NCI-H2227 (cell line): ENCODE results near the gene GSTT2B.
"Not testable (repeated sequence)": the region's sequence is repeated elsewhere in the genome, so short reads cannot be mapped to it uniquely, and the experiment has no call there.

ENCODE experiments used
- DNase-seq: peaks from one replicate; lab custom pipeline; 2025; ENCODE audit not compliant: unreplicated experiment; lab: John Stamatoyannopoulos, UW

The GSTT2B gene, protein sequence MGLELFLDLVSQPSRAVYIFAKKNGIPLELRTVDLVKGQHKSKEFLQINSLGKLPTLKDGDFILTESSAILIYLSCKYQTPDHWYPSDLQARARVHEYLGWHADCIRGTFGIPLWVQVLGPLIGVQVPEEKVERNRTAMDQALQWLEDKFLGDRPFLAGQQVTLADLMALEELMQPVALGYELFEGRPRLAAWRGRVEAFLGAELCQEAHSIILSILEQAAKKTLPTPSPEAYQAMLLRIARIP

DNA sequence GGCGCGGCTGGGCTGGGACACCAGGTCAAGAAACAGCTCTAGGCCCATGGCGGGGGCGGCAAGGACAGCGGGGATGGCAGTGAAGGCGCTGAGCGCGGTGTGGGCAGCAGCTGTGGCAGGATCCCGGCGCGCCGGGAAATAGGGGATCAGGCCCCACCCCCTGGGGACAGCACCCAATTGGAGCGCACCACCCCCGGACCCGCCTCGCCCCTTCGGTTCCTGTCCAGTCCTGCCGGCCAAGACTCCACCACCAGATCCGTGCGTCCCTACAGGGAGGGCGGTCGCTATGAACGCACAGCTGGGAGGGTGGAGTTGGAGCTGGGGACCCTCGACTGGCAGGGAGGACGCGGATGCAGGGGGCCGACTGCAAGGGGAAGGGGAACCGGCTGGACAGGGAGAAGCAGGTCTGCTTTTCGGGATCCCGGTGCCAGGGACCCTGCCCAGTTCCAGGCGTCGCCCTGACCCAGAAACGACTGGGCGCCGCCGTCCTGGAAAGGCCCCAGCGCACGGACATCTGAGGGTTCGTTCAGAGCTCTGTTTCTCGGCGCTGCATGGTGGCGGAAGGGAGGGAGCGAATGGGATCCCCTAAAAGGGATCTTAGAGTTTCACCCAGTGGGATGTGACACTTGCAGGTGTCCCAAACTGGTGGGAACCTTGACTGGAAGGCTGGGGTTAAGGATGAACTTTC lies at the start of gene GSTT2B:
Gene GSTT2B, minus strand, starts transcription at position 112 of the 688 bp plus-strand sequence. Its CDS starts 64 bp downstream, at position 48.
- DNase-seq, result not testable (repeated sequence)

DNA sequence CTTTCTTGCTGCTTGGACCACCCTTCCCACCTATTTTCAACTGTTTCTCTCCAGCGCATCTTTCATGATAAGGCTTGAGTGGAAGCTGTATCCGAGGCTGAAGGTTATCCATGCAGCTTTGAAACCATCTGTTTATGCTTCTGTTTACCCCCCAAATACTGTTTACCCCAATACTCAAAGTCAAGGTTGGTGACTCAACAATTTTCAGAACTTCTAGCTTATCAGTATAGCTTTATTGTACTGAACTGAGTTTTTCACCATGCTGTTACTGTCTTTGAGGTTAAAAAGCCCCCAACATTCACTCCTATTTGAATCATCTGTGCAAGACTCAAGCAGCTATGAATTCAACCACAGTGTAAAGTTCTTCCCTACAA lies 49.0 kb upstream of the GSTT2B start:
- no peak for DNase-seq

DNA sequence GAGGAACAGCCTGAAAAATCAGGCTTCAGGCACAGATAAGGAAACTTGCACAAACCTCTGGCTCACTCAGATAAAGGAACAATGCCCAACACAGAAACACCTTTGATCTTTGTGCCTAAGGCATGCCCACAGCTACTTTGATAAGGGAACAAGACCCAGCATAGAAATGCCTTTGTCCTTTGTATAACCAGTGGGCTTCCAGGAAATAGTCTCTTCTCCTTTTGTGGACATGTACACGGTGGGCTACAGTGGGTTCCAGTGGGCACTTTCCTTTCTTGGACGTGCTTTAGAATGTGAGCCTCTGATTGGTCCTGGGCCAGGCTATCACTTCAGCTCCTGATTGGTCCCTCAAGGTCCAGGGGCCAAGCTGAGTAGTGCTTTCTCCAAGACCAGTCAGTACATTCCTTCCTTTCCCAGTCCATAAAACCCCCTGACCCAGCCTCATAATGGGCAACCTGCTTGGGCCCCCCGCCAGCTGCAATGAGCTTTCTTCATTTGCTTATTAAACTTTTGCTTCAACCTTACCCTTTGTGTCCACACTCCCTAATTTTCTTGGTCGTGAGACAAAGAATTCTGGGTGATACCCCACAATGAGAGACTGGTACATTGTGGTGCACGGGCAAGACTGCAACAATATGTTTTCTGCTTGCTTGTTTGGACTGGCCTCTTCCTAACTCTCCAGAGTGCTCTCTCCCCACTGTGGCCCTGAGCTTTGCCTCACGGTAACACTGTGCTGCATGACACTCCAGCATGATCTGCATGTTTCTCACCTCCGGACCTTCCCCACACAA lies 48.4 kb upstream of the GSTT2B start:
- DNase-seq, result no peak

DNA sequence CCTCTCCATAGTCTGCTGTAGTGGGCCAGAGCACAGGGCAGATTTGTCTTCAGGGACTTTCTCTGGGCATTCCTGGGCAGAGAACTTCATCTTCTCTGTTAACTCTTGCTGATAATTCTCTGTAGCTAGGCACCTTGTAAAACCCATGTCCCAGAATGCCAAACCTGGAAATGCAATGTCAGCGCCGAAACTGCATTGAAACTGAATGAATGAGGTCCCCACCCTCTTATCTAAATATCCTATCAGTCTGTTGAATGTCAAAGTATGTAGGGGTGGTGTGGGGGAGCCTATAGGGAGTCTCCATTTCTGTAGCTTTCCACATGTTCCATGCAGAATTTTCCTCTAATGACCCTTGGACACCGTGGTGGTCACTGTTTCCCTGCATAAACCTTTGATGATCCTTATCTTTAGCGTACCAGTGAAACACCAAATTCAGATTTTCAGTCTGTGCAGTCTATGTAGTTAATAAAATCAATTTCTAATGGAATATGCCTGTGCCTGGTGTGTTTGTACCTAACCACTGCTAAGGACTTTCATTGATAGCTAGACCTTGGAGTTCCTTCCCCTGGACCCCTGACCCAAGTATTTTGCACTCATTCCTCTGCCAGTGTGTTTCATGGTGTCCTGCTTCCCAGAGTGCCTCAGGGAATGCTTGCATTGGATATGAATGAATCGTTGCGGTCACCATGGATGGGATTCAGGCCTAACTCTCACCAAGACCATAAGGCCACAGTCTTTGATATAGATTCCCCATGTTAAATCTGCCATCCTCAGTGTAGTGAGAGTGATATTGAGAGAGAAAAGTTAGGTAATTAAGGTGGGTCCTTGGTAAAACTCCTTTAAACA lies 47.6 kb upstream of the GSTT2B start:
- no peak for DNase-seq

DNA sequence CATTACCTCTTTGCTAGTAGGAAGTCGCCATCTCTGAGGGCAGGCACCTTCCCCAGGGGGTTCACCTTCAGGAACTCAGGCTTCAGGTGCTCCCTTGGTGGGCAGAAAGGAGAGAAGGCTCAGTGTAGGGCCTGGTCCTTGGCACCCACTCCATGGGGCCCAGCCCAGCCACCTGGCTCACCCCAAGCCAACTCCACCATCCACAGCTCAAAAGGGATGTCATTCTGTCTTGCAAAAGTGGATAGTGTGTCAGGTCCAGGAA lies 47.0 kb upstream of the GSTT2B start:
- no peak for DNase-seq

DNA sequence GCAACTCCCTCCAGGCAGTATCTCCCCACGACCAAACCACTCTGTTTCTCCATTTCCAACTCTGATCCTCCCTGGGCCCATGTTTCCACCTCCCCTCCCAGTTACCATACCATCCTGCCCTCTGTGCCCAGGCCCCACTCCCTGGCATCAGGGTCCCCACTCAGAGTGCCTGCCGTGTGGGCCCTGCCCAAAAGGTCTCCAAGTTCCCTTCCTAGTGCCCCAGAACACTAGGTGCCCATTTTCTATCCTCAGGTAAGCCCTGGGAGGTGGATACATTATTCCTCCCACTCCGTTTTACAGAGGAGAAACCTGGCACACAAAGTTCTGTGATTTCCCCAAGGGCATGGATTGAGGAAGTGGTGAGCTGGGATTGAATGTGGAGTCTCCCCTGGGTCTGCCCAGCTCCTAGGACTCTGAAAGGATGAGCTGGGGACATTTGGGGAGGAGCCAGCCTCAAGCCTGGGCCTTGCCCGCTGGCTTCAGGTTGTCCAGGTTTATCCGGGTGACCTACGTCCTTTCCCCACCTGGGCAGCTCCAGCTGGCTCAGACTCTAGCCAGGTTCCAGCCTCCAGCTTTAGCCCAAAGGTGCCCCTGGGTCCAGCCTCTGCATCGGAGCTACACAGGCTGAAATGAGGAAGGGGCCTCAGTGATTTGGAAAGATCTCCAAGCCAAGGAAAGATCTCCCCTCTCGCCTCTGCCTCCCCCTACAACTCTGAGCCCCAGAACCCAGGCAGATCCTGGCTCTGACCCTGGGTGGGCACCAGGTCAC lies 46.4 kb upstream of the GSTT2B start:
- no peak for DNase-seq

DNA sequence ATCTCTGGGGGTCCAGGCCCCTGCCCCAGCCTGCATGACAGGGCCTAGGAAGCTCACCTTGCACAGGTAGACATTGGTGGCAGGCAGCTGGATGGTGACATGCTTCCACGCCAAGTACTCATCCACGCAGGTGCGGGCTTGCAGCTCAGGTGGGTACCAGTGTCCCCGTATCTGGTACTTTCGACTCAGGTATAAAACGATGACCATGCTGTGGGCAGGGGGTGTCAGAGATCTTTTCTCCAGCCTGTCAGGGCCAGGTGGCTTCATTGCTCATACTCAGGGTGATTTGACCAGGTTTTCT lies 45.9 kb upstream of the GSTT2B start:
- DNase-seq, result no peak

DNA sequence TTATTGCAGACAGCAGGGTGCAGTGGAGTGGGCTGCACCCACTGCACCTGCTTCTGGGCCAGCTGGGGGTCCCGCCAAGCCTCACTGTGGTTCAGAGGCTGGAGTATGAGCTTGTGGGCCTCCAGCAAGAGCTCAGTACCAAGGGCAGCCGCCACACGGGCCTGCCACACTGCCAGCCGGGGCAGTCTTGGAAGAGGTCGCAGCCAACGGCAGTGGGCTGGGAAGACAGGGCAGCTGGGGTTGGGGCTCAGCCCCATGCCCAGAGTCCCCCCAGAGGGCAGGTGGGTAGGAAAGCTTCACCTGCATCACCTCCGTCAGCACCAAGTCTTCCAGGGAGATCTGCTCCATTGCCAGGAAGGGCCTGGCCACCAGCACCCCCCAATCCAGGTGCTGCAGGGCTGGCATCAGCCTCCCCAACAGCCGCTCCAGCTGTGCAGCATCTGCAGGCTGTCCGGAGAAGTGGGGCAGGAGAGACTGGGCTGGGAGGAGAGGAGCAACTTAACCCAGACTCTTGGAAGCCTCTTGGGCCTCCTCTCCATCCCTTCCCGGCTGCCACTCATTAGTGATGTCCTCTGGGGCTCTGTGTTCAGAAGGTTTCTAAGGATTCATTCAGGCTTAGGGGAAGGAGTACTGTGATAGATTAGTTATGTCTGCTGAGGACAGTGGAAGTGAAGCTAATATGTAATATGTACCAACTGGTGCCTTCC lies 45.4 kb upstream of the GSTT2B start:
- DNase-seq, result no peak

DNA sequence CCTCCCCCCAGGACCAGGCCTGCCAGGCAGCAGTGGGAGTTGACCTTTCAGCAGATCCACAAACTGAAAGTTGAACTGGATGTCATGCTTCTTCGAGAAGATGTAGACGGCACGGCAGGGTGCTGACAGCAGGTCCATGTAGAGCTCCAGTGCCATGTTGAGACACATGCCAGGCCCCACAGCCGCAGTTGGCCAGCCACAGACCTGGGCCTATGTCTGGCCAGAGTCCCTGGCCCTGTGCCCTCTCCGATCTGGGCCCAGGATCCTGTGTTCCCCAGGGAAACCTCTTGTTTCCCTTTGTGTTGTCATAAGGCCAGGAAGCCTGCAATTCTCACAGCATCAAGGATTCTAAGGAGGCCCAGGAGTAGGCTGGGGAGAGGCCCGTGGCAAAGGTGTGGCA lies 44.2 kb upstream of the GSTT2B start, which contains the start of gene GSTT4:
Gene GSTT4, minus strand, starts transcription at position 253 of the 400 bp plus-strand sequence. Its CDS starts 97 bp downstream, at position 156.
- no peak for DNase-seq

DNA sequence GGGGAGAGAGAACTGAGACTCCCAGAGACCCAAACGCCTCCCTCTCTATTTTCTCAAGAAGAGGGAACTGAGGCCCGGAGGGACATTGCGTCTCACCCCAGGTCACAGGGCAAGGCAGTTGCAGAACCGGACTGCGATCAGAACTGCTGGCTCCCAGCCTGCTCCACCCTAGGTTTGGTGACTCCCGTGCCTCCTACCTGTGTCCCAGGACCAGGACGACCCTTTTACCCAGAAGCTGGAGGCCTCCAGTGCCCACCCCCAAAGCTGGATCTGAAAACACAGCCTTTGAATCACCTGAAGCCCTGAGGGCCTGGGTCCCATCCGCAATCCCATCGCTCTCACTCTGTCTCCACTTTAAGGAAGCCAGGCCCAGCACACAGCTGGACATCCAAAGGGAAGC lies 42.9 kb upstream of the GSTT2B start:
- DNase-seq, result no peak

DNA sequence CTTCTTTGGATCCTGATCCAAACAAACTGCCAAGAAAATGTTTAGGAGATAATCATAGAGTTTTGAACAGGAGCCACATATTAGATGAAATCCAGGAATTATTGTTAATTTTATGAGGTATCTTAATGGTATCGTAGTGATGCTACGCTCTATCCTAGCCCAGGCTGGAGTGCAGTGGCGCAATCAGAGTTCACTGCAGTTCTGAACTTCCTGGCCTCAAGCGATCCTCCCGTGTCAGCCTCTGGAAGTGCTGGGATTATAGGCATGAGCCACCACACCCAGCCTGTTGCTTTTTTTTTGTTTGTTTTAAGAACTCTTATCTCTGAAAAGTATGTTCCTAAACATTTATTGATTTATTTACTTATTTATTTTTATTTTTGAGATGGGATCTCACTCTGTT lies 41.9 kb upstream of the GSTT2B start:
- DNase-seq, result no peak

DNA sequence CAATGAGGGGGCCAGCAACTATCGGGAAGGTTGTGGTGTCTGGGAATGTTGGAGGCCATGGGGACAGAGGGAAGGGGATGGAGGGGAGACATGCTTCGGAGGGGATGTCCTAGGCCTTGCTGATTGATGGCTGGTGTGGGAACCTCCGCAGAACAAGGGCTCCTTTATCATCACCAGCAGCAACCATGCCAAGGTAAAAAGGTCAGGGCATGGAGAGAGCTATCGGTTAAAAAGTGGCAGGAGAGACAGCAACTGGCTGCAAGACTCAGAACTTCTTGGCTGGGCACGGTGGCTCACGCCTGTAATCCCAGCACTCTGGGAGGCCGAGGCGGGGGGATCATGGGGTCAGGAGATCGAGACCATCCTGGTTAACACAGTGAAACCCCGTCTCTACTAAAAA lies 41.3 kb upstream of the GSTT2B start:
- DNase-seq, result no peak

DNA sequence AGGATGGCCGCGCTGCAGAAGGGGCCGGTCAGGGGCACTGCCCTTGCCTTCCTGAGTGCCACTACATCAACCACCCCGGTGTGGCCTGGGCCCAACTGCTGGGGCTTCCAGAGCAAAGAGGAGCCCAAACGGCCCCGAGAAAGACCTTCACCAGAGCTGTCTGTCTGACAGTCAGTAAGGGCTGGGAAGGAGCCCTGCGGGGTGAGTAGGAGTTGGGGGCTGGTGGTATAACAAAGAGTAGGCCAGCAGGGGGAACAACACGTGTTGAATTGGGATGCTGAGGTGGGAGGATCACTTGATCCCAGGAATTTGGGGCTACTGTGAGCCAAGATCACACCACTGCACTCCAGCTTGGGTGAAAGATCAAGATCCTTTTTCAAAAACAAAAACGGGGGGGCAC lies 40.3 kb upstream of the GSTT2B start:
- no peak for DNase-seq

DNA sequence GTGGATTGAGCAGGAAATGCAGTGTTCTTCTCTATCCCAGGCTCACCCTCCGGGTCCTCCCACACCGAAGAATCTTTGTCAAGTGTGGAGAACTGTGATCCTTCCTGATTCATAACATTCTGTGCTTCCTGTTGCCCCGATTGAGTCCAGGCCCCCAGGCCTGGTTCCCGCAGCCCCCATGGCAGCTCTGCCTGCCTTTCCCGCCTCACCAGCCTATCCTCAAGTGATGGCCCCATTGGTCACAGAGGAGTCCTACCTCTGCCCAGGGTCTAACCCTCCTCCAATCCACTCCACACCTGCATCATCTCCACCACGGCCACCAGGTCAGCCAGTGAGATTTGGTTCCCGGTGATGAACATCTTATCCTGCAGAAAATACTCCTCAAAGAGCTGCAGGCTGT lies 38.8 kb upstream of the GSTT2B start:
- DNase-seq, result not testable (repeated sequence)

DNA sequence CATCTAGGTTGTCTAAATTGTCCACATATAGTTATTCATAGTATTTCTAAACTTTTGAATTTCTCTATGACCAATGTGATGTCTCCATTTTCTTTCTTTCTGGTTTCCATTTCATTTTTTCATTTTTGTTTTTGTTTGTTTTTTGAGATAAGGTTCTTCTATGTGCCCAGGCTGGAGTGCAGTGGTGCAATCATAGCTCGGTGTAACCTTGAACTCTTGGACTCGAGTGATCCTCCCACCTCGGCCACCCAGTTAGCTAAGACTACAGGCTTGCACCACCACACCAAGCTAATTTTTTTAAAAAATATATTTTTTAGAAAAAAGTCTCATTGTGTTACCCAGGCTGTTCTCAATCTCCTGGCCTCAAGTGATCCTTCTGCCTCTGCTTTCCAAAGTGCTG lies 36.1 kb upstream of the GSTT2B start:
- no peak for DNase-seq

DNA sequence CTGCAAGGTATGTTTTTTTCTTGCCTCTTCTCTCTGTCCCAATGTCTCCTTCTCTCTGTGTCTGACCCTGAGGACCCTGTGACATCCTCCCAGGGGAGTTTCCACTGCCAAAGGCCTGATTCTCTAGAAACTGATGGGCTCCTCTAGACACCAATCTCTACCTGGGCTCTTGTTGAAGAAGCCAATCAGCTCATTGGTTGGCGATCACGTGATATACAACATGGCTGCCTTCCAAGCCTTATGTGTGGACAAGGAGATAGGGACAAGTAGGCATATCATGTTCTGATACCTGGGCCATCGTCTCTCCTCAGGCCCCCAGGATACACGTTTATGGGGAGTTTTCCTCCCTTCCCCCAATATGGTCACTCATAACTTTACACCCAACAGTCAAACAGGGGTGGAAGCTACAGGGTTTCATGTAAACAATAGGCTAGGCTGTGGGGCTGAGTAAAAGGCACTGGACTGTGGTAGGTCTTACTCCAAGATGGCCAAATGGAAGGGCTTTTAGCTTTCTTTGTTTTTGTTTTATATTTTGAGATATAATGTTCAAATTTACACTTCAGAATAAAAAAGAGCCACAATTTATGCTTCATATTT lies 32.7 kb upstream of the GSTT2B start:
- DNase-seq, result not testable (repeated sequence)

DNA sequence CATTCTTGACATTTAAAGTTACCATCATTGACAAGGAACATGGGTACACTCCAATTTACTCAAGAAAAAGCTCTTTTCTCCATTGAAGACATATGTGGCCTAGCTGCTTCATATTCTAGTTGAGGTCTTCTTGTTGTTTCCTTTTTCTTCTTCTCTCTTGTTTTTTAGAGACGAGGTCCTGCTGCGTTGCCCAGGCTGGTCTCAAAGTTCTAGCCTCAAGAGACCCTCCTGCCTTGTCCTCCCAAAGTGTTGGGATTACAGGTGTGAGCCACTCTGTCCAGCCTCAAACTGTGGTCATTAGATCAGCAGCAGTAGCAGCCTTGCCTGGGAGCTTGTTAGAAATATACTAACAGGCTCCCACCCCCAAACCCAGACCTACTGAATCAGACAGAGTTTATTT lies 32.1 kb upstream of the GSTT2B start:
- DNase-seq, result not testable (repeated sequence)

DNA sequence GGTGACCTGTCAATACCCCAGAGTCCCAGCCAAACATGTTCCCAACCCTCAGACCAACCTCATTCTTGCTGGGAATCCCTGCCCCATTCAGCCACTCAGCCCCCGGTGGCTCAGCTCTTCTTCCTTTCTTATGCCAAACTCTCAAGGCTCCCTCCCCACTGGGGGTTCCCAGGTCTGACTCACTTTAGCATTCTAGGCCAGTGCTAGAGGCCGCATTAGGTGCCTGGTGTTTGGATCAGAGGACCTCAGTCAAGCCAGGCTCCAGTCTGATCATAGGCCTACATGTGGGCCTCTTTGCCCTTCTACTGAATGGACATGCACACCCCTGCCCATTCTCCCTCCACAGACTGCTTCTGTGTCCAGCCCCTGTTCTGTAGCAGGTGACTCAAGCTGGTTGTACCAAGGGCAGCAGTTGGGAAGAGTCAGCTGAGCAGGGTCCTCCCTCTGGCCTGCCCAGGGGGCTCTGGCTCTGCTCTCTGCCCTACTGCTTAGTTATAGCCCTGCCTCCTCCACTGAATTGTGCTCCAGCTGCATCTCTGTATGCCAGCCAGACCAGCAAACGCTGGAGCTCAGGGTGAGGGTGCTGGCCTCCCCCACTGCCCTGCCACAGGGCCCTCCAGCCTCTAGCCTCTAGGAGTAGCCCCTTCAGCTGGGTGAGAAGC lies 28.7 kb upstream of the GSTT2B start:
- DNase-seq, result not testable (repeated sequence)

DNA sequence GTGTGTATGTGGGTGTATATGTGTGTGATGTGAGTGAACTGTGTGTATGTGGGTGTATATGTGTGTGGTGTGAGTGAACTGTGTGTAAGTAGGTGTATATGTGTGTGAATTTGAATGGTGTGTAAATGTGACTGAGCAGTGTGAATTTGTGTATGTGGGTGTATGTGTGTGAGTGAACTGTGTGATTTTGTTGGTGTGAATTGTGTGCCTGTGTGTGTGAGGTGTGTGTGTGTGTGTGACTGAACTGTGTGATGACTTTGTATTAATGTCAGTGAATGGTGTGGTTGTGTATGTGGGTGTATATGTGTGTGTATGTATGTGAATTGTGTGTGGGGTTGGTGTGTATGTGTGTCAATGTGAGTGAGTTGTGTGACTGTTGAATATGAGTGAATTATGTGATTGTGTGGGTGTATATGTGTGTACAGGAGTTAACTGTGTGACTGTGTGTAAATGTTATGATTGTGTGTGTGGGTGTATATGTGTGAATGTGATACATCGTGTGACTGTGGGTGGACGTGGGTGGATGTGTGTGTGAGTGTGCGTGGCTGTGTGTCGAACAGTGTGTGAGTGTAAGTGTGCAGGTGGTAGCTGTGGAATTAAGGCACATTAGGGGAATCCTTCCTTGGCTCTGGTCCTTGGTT lies 25.7 kb upstream of the GSTT2B start:
- not testable (repeated sequence) for DNase-seq
